GM06990 (cell line): ENCODE measurements around the gene TARS1.

Source experiments
- DNase-seq: peaks from one replicate; pipeline ENCODE4 v3.0.0-alpha.2; 2011; ENCODE audit not compliant: insufficient read length; ENCODE audit errors: extremely low read depth
- H3K27me3 ChIP-seq: replicated peaks from 2 replicates; pipeline ENCODE4 v1.6.0; 2011; ENCODE audit warnings: low read length; ENCODE audit not compliant: control insufficient read depth, insufficient read depth
- H3K36me3 ChIP-seq: 2 replicates; pipeline ENCODE4 v1.5.1; 2011; ENCODE audit warnings: low read length; ENCODE audit not compliant: control insufficient read depth, insufficient read depth
- H3K4me3 ChIP-seq: replicated peaks from 2 replicates; pipeline ENCODE4 v1.5.1; 2011; ENCODE audit warnings: low read depth, mild to moderate bottlenecking, control low read depth, low read length
- CTCF ChIP-seq: IDR thresholded peaks from 2 replicates; pipeline ENCODE4 v1.5.1; 2011; ENCODE audit warnings: low read length, control low read depth, mild to moderate bottlenecking, inconsistent platforms; ENCODE audit not compliant: insufficient read depth, poor library complexity, severe bottlenecking

The TARS1 gene

DNA sequence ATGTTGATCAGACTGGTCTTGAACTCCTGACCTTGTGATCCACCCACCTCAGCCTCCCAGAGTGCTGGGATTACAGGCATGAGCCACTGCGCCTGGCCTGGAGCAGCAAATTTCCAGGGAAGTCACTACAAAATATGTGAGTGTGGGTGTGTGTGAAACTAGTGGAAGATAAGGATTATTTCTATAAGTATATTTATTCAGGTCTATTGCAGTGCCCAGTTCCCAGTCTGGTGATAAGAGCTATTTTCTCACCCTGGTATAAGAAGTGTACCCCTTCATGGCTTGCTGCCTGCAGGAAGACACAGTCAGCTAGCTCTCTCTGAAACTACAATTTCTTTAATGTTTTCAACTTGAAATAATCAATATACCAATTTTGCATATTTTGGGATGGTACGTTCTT lies 37.1 kb downstream of the TARS1 start:
- no peak for TF ChIP-seq CTCF
- H3K27me3 ChIP-seq = no peaks in the 10 kb centered on the region
- no peak for DNase-seq
- H3K4me3 ChIP-seq = no peak overlapping the region
- H3K36me3 ChIP-seq = peaks cover 5% of the 10 kb centered on the region

DNA sequence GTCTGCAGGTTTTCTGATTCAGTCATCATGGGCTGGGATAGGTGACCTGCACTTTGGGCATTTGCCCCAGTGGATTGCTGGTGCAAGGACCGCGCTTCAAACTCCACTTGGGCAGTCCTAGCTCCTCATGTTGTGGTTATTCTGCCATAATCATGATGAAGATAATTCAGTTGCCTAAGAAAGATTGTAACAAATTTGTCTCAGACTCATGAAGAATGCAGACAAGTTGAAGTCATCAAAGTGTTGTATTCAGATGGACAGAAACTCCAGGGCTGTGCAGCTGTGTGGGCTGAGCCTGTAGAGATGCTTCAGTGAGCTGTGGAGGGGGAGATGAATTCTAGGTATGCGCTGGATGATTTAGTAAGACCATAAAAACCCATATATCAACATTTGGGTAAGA lies 38.5 kb downstream of the TARS1 start:
- Histone ChIP-seq H3K4me3 (no peak overlapping the region), H3K27me3 (no peaks in the 10 kb centered on the region), H3K36me3 (no peaks in the 10 kb centered on the region; the same call in 1 of the 2 replicates)
- no peak for TF ChIP-seq CTCF
- no peak for DNase-seq

DNA sequence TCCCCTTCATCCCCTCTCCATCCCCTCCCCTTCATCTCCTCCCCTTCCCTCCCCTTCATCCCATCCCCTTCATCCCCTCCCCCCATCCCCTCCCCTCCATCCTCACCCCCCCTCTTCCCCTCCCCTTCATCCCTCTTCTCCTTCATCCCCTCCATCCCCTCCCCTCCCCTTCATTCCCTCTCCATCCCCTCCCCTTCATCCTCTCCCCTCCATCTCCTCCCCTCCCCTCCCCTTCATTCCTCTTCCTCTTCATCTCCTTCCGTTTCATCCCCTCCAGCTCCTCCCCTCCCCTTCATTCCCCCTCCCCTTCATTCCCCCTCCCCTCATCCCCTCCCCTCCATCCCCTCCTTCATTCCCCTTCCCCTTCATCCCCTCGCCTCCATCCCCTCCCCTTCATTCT lies 40.1 kb downstream of the TARS1 start:
- H3K4me3 ChIP-seq = no peak overlapping the region
- TF ChIP-seq CTCF = no peak
- H3K27me3 ChIP-seq = no peaks in the 10 kb centered on the region
- DNase-seq = no peak
- no peaks in the 10 kb centered on the region; the same call in 1 of the 2 replicates for H3K36me3 ChIP-seq

GRCh38 chr5:33482335-33482734 lies 41.6 kb downstream of the TARS1 start:
- TF ChIP-seq CTCF = no peak
- no peaks in the 10 kb centered on the region for H3K27me3 ChIP-seq
- H3K36me3 ChIP-seq = no peaks in the 10 kb centered on the region; the same call in 1 of the 2 replicates
- no peak overlapping the region for H3K4me3 ChIP-seq
- no peak for DNase-seq

DNA sequence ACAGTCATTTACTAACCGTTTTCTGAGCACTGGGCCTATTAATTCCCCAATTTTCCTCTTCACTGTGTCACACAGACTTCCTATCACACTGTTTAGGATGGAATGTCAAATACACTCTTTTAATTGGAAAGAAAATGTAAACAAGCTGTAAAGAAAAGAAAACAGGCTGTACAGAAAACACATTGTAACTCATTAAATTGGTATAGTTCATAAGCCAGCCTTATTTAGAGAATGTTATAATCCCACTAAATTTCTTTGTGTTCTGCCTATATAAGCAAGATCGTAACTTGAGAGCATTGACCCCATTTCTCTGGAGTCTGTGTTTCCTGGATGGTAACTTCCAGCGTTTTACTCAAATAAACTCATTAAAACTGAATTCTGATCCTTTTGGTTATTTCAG lies 46.5 kb downstream of the TARS1 start:
- no peak for DNase-seq
- no peak overlapping the region for H3K4me3 ChIP-seq
- no peaks in the 10 kb centered on the region for H3K27me3 ChIP-seq
- H3K36me3 ChIP-seq = no peaks in the 10 kb centered on the region
- no peak for TF ChIP-seq CTCF
